ENCODE results near the gene FBN1.

DNA sequence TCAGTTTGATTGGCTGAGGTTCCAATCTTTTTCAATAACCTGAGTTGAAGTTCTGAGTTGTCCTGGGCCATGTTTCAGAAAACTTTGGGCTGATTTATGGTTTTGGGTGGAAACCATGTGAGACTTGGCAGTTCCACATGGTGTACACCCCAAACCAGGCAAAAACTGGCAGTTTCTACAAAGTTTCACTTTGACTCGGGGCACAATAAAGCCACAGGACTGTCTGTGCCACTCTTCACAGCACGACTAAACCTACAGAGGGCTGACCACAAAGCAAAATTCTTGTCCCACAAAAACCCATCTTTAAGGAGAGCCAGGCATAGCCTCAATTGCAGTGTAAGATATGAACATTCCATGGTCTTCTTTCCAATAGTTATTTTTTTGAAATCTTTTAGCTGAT lies 159.3 kb downstream of the FBN1 start:
- TF ChIP-seq ZNF274 (IDR thresholded peaks at IDR 0.05; ENCODE audit: low read depth, low read length) (no peak), SUZ12 (IDR thresholded peaks at IDR 0.05; ENCODE audit: extremely low read depth, insufficient read depth, insufficient read length) (no peak)
